Measurements from ENCODE around the gene AUTS2.

GRCh38 chr7:70678621-70679251 lies 1080.5 kb downstream of the AUTS2 start:
- TF ChIP-seq EZH2phosphoT487 (IDR thresholded peaks at IDR 0.05; ENCODE audit: insufficient read depth, low read depth) = no peak
- TF ChIP-seq EZH2 (IDR thresholded peaks at IDR 0.05; ENCODE audit: insufficient read depth, poor library complexity, severe bottlenecking) = no peak

Data from GM23248 (cell line).